ENCODE results near the gene BLOC1S6. TPM values are rescaled to one million over a fixed set of nuclear protein-coding genes. Genes with fewer than 3 reads are reported as not detected.

BLOC1S6 gene
- total and polyA plus RNA-seq, 2 of the 13 experiments (the other 11 are each of a cell fraction or from before 2014, with no cell fraction given), result 11.8 to 44.3 TPM

DNA sequence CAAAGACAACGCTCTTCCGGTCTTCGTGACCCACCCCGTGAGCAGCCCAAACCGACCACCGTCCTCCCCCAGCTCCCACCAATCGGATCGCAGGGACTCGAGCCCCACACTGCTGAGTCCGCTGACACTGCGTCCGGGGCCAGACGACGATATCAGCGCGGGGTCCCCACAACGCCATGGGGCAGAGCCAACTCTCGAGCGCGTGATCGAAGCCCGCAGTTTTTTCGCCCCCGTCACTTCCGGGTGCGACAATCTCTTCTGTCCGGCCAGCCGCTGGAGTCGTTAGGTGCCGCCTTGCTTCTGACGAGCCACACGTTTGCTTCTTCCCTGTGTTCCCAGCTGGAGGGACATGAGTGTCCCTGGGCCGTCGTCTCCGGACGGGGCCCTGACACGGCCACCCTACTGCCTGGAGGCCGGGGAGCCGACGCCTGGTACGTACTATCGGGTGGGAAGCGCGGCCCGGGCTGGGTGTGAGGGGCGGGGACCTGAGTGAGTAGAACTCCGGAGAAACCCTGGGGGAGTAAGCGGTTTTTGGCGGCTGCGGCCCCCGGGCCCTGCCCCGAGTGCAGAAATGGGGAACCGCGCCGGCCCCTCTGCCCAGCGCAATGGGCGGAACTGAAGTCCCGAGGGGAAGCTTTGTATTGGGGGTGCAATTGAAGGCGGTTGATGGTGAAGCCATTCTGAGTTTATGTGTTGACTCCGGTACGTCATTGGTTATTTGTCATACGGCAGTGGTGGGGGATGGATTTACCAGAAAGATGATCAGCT is at the start of gene BLOC1S6 (continued):
- TF ChIP-seq SYNCRIP (IDR thresholded peaks at IDR 0.05; ENCODE audit: insufficient read depth, low read depth, low read length) (no peak), HOXA7 (CRISPR knock-in tag; IDR thresholded peaks at IDR 0.05) (no peak), ZNF382 (CRISPR knock-in tag; IDR thresholded peaks at IDR 0.05; ENCODE audit: borderline replicate concordance) (no peak), ZNF615 (CRISPR knock-in tag; IDR thresholded peaks at IDR 0.05; ENCODE audit: borderline replicate concordance) (no peak), STAT5B (CRISPR knock-in tag; IDR thresholded peaks at IDR 0.05) (no peak), KAT2B (IDR thresholded peaks at IDR 0.05; ENCODE audit: borderline replicate concordance, low read depth, low read length) (no peak), ZNF572 (CRISPR knock-in tag; IDR thresholded peaks at IDR 0.05) (peak; percentile 90), KMT2A (CRISPR knock-in tag; IDR thresholded peaks at IDR 0.05) (peak; percentile 99), ZNF879 (CRISPR knock-in tag; IDR thresholded peaks at IDR 0.05) (no peak), ZNF230 (CRISPR knock-in tag; IDR thresholded peaks at IDR 0.05) (no peak), GATAD2A (CRISPR knock-in tag; IDR thresholded peaks at IDR 0.05) (peak; percentile 70), KDM4B (CRISPR knock-in tag; IDR thresholded peaks at IDR 0.05) (no peak), MLLT10 (CRISPR knock-in tag; IDR thresholded peaks at IDR 0.05) (no peak), ZNF160 (CRISPR knock-in tag; IDR thresholded peaks at IDR 0.05) (peak; percentile 92; the same call in 1 of the 2 replicates), HDAC2 (CRISPR knock-in tag; IDR thresholded peaks at IDR 0.05) (peak; percentile 64), SMYD3 (CRISPR knock-in tag; IDR thresholded peaks at IDR 0.05) (peak; percentile 61; the same call in 1 of the 2 replicates), ZFYVE20 (CRISPR knock-in tag; IDR thresholded peaks at IDR 0.05; ENCODE audit: borderline replicate concordance, low read depth) (0 out of 2 replicates have a peak, but pooled peaks have one; percentile 48), ZNF660 (CRISPR knock-in tag; IDR thresholded peaks at IDR 0.05; ENCODE audit: borderline replicate concordance, low read depth) (no peak; the same call in 1 of the 2 replicates), BCL6 (CRISPR knock-in tag; IDR thresholded peaks at IDR 0.05) (peak; percentile 42; the same call in 1 of the 2 replicates), ZFX (CRISPR knock-in tag; IDR thresholded peaks at IDR 0.05; ENCODE audit: low read depth) (peak; percentile 93), ZNF468 (CRISPR knock-in tag; IDR thresholded peaks at IDR 0.05) (no peak), KLF12 (CRISPR knock-in tag; IDR thresholded peaks at IDR 0.05; ENCODE audit: borderline replicate concordance) (peak; percentile 80)
- TF ChIP-seq, protein P1, sequence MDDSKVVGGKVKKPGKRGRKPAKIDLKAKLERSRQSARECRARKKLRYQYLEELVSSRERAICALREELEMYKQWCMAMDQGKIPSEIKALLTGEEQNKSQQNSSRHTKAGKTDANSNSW (CRISPR knock-in tag; IDR thresholded peaks at IDR 0.05; ENCODE audit: borderline replicate concordance), result no peak
- TF ChIP-seq, protein P2, sequence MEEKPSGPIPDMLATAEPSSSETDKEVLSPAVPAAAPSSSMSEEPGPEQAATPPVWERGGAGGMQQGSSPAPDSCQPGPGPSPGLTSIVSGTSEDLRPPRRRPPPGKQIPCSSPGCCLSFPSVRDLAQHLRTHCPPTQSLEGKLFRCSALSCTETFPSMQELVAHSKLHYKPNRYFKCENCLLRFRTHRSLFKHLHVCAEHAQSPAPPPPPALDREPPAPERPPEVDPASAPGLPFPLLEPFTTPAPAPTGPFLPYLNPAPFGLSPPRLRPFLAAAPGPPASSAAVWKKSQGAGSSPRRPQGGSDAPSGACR (CRISPR knock-in tag; IDR thresholded peaks at IDR 0.05), result peak; percentile 99
- TF ChIP-seq, protein P3, sequence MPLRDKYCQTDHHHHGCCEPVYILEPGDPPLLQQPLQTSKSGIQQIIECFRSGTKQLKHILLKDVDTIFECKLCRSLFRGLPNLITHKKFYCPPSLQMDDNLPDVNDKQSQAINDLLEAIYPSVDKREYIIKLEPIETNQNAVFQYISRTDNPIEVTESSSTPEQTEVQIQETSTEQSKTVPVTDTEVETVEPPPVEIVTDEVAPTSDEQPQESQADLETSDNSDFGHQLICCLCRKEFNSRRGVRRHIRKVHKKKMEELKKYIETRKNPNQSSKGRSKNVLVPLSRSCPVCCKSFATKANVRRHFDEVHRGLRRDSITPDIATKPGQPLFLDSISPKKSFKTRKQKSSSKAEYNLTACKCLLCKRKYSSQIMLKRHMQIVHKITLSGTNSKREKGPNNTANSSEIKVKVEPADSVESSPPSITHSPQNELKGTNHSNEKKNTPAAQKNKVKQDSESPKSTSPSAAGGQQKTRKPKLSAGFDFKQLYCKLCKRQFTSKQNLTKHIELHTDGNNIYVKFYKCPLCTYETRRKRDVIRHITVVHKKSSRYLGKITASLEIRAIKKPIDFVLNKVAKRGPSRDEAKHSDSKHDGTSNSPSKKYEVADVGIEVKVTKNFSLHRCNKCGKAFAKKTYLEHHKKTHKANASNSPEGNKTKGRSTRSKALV (CRISPR knock-in tag; IDR thresholded peaks at IDR 0.05), result peak; percentile 70
- TF ChIP-seq, protein P4, sequence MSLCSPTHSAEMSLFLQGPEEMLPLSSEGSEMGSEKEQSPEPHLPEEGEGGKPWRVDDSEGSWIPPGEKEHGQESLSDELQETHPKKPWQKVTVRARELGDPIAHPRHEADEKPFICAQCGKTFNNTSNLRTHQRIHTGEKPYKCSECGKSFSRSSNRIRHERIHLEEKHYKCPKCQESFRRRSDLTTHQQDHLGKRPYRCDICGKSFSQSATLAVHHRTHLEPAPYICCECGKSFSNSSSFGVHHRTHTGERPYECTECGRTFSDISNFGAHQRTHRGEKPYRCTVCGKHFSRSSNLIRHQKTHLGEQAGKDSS (CRISPR knock-in tag; IDR thresholded peaks at IDR 0.05; ENCODE audit: borderline replicate concordance, low read depth), result peak; percentile 78; the same call in 1 of the 2 replicates
- TF ChIP-seq, protein P5, sequence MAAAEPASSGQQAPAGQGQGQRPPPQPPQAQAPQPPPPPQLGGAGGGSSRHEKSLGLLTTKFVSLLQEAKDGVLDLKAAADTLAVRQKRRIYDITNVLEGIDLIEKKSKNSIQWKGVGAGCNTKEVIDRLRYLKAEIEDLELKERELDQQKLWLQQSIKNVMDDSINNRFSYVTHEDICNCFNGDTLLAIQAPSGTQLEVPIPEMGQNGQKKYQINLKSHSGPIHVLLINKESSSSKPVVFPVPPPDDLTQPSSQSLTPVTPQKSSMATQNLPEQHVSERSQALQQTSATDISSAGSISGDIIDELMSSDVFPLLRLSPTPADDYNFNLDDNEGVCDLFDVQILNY (CRISPR knock-in tag; conservative IDR thresholded peaks at IDR 0.05), result peak; percentile 51; the same call in 1 of the 2 replicates

All from HepG2 (cell line).